ENCODE data around the gene LSR. TPM values are rescaled to one million over a fixed set of nuclear protein-coding genes. Genes with fewer than 3 reads are reported as not detected.

The LSR gene
- total and polyA plus RNA-seq, 2 experiments from 2014 or later = 40.1 to 91.9 TPM

DNA sequence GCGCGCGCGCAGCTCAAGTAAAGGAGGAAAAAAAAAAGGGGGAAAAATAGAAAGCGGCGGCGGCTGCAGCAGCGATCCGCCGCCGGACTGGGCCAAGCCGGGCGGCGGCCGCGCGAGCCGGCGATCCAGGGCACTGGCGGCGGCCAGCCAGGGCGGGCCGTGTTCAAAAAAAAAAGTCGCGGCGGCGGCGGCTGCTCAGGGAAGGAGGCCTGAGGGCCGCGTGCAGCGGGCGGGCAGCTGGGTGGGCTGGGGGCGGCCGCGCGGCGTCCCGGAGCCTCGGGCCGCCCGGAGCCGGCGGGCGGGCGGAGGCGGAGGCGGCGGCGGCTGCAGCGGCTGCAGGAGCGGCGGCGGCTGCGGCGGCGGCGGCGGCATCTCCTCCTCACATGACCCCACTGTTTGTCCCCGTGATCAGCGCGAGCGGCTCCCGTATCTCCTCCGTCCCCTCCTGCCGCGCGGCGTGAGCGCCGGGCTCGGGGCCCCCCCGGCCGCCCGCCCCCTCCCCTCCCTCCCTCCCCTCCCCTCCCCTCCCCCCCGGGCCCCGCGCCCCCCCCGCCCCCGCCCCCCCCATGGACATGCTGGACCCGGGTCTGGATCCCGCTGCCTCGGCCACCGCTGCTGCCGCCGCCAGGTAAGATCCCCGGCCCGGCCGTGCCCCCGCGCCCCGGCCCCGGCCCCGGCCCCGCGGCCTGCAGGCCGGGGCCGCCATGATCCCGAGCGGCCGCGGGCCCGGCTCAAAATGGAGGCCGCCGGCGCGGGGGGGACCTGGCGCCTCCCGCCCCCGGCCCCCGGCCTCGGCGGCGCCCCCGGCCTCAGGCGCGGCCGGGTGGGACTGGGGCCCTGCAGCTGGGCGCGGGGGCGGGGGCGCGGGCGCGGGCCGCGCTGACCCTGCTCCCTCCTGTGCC, 20.0 kb downstream of the LSR start, which contains the start of gene USF2:
Gene USF2 (plus strand): TSS at position 427 of the 902 bp plus-strand sequence. CDS start 140 bp downstream, at position 567.
- H3K27ac ChIP-seq = peak within 1 kb of the TSS; percentile 96
- H3K36me3 ChIP-seq = peaks cover 17% of the 10 kb centered on the region
- H3K4me1 ChIP-seq (ENCODE audit: low read depth) = peaks cover 6% of the 10 kb centered on the region
- DNase-seq (ENCODE audit: low read depth in 1 of 2, low spot score in 1 of 2) = peak; percentile 82 to 86
- H3K9me3 ChIP-seq (ENCODE audit: low read depth) = no peaks in the 10 kb centered on the region
- TF ChIP-seq, protein P1, sequence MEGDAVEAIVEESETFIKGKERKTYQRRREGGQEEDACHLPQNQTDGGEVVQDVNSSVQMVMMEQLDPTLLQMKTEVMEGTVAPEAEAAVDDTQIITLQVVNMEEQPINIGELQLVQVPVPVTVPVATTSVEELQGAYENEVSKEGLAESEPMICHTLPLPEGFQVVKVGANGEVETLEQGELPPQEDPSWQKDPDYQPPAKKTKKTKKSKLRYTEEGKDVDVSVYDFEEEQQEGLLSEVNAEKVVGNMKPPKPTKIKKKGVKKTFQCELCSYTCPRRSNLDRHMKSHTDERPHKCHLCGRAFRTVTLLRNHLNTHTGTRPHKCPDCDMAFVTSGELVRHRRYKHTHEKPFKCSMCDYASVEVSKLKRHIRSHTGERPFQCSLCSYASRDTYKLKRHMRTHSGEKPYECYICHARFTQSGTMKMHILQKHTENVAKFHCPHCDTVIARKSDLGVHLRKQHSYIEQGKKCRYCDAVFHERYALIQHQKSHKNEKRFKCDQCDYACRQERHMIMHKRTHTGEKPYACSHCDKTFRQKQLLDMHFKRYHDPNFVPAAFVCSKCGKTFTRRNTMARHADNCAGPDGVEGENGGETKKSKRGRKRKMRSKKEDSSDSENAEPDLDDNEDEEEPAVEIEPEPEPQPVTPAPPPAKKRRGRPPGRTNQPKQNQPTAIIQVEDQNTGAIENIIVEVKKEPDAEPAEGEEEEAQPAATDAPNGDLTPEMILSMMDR (IDR thresholded peaks at IDR 0.05; ENCODE audit: low read depth, low read length) = no peak
- peak within 1 kb of the TSS; percentile 97 for H3K4me3 ChIP-seq
- no peaks in the 10 kb centered on the region for H3K27me3 ChIP-seq

DNA sequence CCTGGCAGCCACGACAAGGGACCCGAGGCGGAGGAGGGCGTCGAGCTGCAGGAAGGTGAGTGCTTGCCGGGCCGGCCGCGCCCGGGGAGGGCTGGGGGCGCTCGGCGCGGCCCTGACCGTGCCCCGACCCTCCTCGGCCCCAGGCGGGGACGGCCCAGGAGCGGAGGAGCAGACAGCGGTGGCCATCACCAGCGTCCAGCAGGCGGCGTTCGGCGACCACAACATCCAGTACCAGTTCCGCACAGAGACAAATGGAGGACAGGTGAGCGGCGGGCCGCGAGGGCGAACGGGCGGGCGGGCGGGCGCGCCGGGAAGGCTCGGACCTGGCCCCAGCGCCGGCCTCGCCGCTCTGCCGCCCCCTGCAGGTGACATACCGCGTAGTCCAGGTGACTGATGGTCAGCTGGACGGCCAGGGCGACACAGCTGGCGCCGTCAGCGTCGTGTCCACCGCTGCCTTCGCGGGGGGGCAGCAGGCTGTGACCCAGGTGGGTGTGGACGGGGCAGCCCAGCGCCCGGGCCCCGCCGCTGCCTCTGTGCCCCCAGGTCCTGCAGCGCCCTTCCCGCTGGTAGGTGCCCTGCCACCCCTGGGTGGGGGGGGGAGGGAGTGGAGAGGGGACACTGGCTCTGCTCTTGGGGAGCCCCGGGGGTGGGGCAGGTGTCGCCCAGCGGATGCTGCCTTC, 20.8 kb downstream of the LSR start:
- Histone ChIP-seq H3K27me3 (no peaks in the 10 kb centered on the region), H3K36me3 (peaks cover 17% of the 10 kb centered on the region), H3K9me3 (ENCODE audit: low read depth) (no peaks in the 10 kb centered on the region), H3K27ac (peak overlapping the region; percentile 96), H3K4me1 (ENCODE audit: low read depth) (peaks cover 6% of the 10 kb centered on the region), H3K4me3 (peak overlapping the region; percentile 95)
- peak; percentile 89 to 91 for DNase-seq (ENCODE audit: low read depth in 1 of 2, low spot score in 1 of 2)
- TF ChIP-seq, protein P1 (IDR thresholded peaks at IDR 0.05; ENCODE audit: low read depth, low read length) = peak; percentile 44

DNA sequence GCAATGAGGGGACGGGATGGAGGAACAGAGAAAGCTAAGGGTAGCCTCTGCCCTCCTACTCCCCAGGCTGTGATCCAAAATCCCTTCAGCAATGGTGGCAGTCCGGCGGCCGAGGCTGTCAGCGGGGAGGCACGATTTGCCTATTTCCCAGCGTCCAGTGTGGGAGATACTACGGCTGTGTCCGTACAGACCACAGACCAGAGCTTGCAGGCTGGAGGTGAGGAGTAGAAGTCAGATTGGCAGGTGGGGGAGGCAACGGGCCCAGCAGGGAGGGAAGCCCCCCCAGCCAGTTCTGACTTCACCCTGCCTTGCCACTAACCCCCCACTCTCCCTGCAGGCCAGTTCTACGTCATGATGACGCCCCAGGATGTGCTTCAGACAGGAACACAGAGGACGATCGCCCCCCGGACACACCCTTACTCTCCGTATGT, 21.6 kb downstream of the LSR start:
- Histone ChIP-seq H3K4me3 (no peak overlapping the region), H3K27me3 (no peaks in the 10 kb centered on the region), H3K9me3 (ENCODE audit: low read depth) (no peaks in the 10 kb centered on the region), H3K4me1 (ENCODE audit: low read depth) (peaks cover 6% of the 10 kb centered on the region), H3K27ac (no peak overlapping the region), H3K36me3 (peaks cover 23% of the 10 kb centered on the region)
- DNase-seq (ENCODE audit: low read depth in 1 of 2, low spot score in 1 of 2) = no peak
- TF ChIP-seq, protein P1 (IDR thresholded peaks at IDR 0.05; ENCODE audit: low read depth, low read length) = no peak

DNA sequence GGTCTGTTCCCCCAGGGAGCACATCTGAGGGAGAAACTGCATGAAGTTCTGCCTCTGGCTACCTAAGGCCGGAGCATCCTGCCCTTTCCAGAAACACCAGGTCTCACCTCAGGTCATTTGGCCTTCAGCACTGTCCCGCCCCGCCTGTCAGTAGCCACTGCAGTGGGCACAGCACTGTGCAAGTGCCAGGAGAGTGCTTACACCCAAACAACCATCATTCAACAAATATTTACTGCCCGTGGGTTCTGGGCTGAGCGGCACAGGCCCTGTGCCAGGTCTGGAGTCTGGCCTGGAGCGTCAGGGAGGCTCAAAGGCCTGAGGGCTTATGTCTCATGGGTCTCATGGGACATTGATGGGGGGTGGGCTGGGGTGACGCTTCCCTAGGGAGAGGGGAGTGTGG, 22.7 kb downstream of the LSR start:
- Histone ChIP-seq H3K9me3 (ENCODE audit: low read depth) (no peaks in the 10 kb centered on the region), H3K4me1 (ENCODE audit: low read depth) (peaks cover 6% of the 10 kb centered on the region), H3K36me3 (peaks cover 26% of the 10 kb centered on the region), H3K4me3 (no peak overlapping the region), H3K27me3 (no peaks in the 10 kb centered on the region), H3K27ac (no peak overlapping the region)
- TF ChIP-seq, protein P1 (IDR thresholded peaks at IDR 0.05; ENCODE audit: low read depth, low read length) = no peak
- no peak for DNase-seq (ENCODE audit: low read depth in 1 of 2, low spot score in 1 of 2)

DNA sequence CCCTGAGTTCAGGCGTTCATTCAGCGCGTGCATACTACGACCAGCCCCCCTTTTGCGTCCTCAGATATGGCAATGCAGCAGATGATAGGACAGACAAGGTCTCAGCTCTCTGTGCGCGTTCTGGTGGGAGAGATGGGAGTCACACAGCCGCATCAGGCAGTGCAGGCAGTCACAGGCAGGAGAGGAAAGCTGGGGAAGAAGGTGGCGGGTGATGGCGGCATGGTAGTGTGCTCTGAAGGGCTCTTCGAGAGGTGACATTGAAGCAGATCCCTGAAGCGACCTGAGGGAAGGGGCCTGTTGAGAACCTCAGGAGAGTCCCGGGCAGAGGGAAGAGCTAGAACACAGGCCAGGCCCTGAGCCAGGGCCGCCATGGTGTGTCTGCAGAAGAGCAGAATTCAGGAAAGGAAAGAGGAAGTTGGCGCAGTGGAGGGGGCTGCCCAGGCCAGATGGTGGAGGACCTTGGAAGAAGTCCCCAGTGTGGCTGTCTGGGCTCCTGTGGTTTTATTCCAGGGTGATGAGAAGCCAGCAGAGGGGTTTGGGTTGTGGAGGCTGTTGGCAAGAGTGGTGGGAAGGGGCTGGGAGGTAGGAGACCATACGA, 23.4 kb downstream of the LSR start:
- Histone ChIP-seq H3K4me3 (no peak overlapping the region), H3K36me3 (peaks cover 31% of the 10 kb centered on the region), H3K4me1 (ENCODE audit: low read depth) (peaks cover 2% of the 10 kb centered on the region), H3K27ac (no peak overlapping the region), H3K27me3 (no peaks in the 10 kb centered on the region), H3K9me3 (ENCODE audit: low read depth) (no peaks in the 10 kb centered on the region)
- TF ChIP-seq, protein P1 (IDR thresholded peaks at IDR 0.05; ENCODE audit: low read depth, low read length) = no peak
- no peak for DNase-seq (ENCODE audit: low read depth in 1 of 2, low spot score in 1 of 2)

Measured in cardiac muscle cell (in vitro differentiated cells and primary cell).